Measurements from ENCODE around the gene COL6A1. TPM values are rescaled to one million over a fixed set of nuclear protein-coding genes. Genes with fewer than 3 reads are reported as not detected.

The COL6A1 gene
- total RNA-seq, 1 experiment from 2014 or later, result 87.5 TPM

GRCh38 chr21:45942755-45943629, 38.6 kb upstream of the COL6A1 start:
- CTCF ChIA-PET, result no interaction called here
- DNase-seq (ENCODE audit: low read depth, low spot score) (no peak), ATAC-seq (0 out of 2 replicates have a peak, but pooled peaks have one; percentile 23)
- Histone ChIP-seq H3K9me2 (ENCODE audit: insufficient read depth) (no peaks in the 10 kb centered on the region), H3K27me3 (ENCODE audit: insufficient read depth, low read length) (no peaks in the 10 kb centered on the region), H3K27ac (ENCODE audit: low read depth, low read length) (no peak overlapping the region), H4K20me1 (ENCODE audit: insufficient read depth) (no peaks in the 10 kb centered on the region), H3K36me3 (ENCODE audit: control insufficient read depth in 1 of 2, insufficient read depth in 2 of 2, low read length in 2 of 2) (no peaks in the 10 kb centered on the region), H3K9me3 (ENCODE audit: control insufficient read depth in 1 of 2, insufficient read depth in 1 of 2, low read depth in 1 of 2, low read length in 2 of 2) (no peaks in the 10 kb centered on the region), H3K79me2 (ENCODE audit: insufficient read depth, low read length) (no peaks in the 10 kb centered on the region), H3K4me1 (ENCODE audit: control insufficient read depth in 1 of 2, insufficient read depth in 2 of 2, low read length in 2 of 2) (no peaks in the 10 kb centered on the region), H3K4me3 (replicated peaks in 1 of 2; ENCODE audit: low read depth in 1 of 2, low read length in 2 of 2) (no peak overlapping the region), H3K4me2 (ENCODE audit: low read length) (no peak overlapping the region), H3K9ac (ENCODE audit: low read length) (no peak overlapping the region), H2AFZ (ENCODE audit: low read depth, low read length, poor library complexity, severe bottlenecking) (no peak overlapping the region)
- TF ChIP-seq YY1 (IDR thresholded peaks at IDR 0.05; ENCODE audit: extremely low read depth, insufficient replicate concordance, low read depth, low read length) (no peak), EZH2phosphoT487 (IDR thresholded peaks at IDR 0.05; ENCODE audit: borderline replicate concordance) (no peak), ELF1 (IDR thresholded peaks at IDR 0.05; ENCODE audit: borderline replicate concordance, low read depth) (no peak), POLR2AphosphoS5 (IDR thresholded peaks at IDR 0.05; ENCODE audit: low read depth, low read length) (no peak), ZFX (IDR thresholded peaks at IDR 0.05) (no peak), POLR2A (IDR thresholded peaks at IDR 0.05; ENCODE audit: borderline replicate concordance, extremely low read depth, insufficient read depth, insufficient read length) (no peak), CEBPB (IDR thresholded peaks at IDR 0.05; ENCODE audit: low read depth) (no peak), JUND (IDR thresholded peaks at IDR 0.05) (no peak), CTCF (IDR thresholded peaks at IDR 0.05 in 2 of 3, conservative IDR thresholded peaks at IDR 0.05 in 1 of 3; ENCODE audit: borderline replicate concordance in 1 of 3, insufficient read depth in 1 of 3, low read depth in 2 of 3, low read length in 2 of 3) (no peak), ZBTB33 (IDR thresholded peaks at IDR 0.05; ENCODE audit: extremely low read depth, insufficient replicate concordance, low read length) (no peak), SRF (IDR thresholded peaks at IDR 0.05; ENCODE audit: low read depth) (no peak), ZNF274 (IDR thresholded peaks at IDR 0.05; ENCODE audit: low read depth, low read length) (no peak)
- BruUV-seq (replicated peaks), result no TSS peak
- POLR2A ChIA-PET, result no interaction called here
- RAD21 ChIA-PET (ENCODE audit: low non-redundant PET in 1 of 2, low total read pairs in 2 of 2, uncharacterized antibody in 2 of 2, unreplicated experiment in 2 of 2), result no interaction called here
- intact Hi-C loops (cut with micrococcal nuclease), result no loop called here
